Thoracic aorta endothelial cell (primary cell): Measurements from ENCODE around the gene EFCAB7. TPM values are rescaled to one million over a fixed set of nuclear protein-coding genes. Genes with fewer than 3 reads are reported as not detected.

Source experiments
- small RNA-seq: library from RNA; depleted of rRNA; stranded (forward); fragments of <200 nt; gene quantifications from one replicate; pipeline ENCODE3, GENCODE V24; 2012
- total RNA-seq: library from RNA; depleted of rRNA; stranded (reverse); fragments of >200 nt; gene quantifications from 2 replicates; pipeline ENCODE4 v1.2.3, GENCODE V29; 2012

The EFCAB7 gene, protein sequence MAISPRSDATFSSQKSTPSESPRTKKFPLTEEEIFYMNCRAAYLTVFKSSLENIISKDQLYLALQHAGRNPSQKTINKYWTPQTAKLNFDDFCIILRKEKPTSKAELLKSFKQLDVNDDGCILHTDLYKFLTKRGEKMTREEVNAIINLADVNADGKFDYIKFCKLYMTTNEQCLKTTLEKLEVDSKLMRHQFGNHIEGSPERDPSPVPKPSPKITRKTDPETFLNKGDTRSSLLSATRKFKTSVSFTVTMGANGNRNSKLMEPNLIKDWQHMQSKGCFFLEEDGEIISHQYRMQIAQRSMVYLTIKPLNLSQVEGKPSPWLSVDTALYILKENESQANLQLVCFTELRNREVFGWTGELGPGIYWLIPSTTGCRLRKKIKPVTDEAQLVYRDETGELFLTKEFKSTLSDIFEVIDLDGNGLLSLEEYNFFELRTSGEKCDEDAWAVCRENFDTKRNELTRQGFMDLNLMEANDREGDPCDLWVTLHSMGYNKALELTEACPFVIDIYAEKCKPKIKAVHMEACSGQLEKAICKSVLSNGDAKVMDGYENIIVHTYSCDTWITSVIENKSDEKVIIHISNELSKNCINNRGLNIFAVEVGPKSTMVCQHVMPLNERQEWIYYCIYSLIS
- 7.5 and 9.4 TPM in 2 replicates for total RNA-seq

DNA sequence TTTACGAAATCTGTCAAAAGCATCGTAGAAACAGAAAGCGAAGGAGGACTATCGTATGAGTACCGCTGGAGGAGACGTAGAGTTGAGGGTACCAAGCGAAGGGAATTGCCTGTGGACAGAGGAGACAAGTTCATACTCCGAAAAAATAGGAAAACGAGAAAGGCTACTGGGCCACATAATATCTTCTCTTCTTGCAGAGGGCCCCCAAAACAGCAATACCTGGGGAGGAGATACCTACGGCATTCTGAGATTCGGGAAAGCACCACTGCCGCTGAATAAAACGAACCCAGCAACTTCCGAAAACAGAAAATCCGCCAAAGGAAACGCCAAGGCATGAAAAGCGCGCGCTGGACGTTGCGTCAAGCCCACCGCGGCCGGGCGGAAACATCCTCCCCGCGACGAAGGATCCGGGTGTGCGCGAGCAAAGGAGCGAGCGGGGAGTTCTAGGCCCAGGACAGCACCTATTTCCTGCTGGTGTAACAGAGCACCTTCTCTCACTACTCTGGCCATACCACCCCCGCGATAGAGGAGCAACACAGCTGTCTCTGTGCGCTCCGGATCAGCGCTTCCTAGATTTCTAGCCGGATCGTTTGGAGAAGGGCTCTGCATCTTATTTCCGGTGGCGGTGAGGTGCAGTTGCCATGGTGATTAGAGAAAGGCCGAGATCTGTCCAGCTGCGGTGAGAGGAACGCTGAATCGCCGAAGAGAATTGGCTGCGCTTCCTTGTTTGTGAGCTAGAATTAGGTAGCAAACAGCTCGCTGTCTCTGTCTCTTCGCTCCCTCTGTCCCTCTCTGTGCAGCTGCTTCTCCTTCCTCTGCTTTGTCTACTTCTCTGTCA lies at the start of gene EFCAB7, which contains the start of gene ITGB3BP:
EFCAB7 (plus strand) TSS at position 635 of the 838 bp plus-strand sequence. CDS start 2,048 bp downstream, outside the sequence.
ITGB3BP (minus strand) TSS at position 335 of the 838 bp plus-strand sequence; CDS start at position 243, 92 bp downstream.

DNA sequence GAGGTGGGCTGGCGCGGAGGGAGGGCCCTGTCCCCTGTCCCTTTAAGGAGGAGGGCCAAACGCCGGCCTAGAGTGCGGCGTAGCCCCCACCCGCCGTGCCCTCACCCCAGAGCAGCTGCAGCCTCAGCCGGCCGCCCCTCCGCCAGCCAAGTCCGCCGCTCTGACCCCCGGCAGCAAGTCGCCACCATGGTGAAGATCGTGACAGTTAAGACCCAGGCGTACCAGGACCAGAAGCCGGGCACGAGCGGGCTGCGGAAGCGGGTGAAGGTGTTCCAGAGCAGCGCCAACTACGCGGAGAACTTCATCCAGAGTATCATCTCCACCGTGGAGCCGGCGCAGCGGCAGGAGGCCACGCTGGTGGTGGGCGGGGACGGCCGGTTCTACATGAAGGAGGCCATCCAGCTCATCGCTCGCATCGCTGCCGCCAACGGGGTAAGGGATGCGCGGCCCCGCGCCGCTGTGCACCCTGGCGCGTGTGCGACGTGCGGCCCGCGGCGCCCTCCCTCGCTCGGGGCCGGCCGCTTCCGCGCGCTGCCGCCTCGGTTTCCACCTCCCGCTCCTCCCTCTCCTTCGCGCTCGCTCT lies 70.1 kb downstream of the EFCAB7 start, which contains the start of gene PGM1:
PGM1 (plus strand) TSS at position 109 of the 583 bp plus-strand sequence; CDS start at position 187, 78 bp downstream.

Small RNA genes lying within 50 kb of the gene (small RNA-seq; reads per million reads assigned to genes)
- gene RF02105 = not detected
- gene RF02106 = not detected
- not detected for gene RF02107
- not detected for gene RF02108
- gene RF02109 = not detected
- not detected for gene RF02110
- not detected for gene RN7SL488P
- gene RNU7-123P = not detected

Other genes with a start within 250 kb of the EFCAB7 start
- not detected in 2 replicates for gene FOXD3, start 201.0 kb upstream of the EFCAB7 start, total RNA-seq
- gene ALG6, start 155.9 kb upstream of the EFCAB7 start, total RNA-seq = 19.1 and 22.7 TPM in 2 replicates
- gene ITGB3BP, start 300 bp upstream of the EFCAB7 start, total RNA-seq = 42.6 and 60.0 TPM in 2 replicates
- 31.4 and 39.6 TPM in 2 replicates for gene PGM1, start 69.9 kb downstream of the EFCAB7 start, total RNA-seq